Glutamatergic neuron (in vitro differentiated cells): Measurements from ENCODE around the gene LDLRAD3. TPM values are rescaled to one million over a fixed set of nuclear protein-coding genes. Genes with fewer than 3 reads are reported as not detected.
A peak's percentile ranks its signal among the peaks of the same experiment; 100 is the strongest.

Experiments used
- DNase-seq: peaks from one replicate; pipeline ENCODE4 v3.0.0; 2022
- H3K27ac Mint-ChIP-seq: one replicate; pipeline ENCODE4 v1.8.0; 2020; ENCODE audit warnings: mild to moderate bottlenecking, mixed read lengths, inconsistent platforms; ENCODE audit not compliant: unreplicated experiment
- H3K27me3 Mint-ChIP-seq: one replicate; pipeline ENCODE4 v1.8.0; 2020; ENCODE audit warnings: mild to moderate bottlenecking, moderate library complexity, mixed read lengths, inconsistent platforms; ENCODE audit not compliant: unreplicated experiment
- H3K36me3 Mint-ChIP-seq: one replicate; pipeline ENCODE4 v1.8.0; 2020; ENCODE audit warnings: mild to moderate bottlenecking, mixed read lengths, inconsistent platforms; ENCODE audit not compliant: unreplicated experiment
- H3K4me1 Mint-ChIP-seq: one replicate; pipeline ENCODE4 v1.8.0; 2020; ENCODE audit warnings: mild to moderate bottlenecking, low read depth, mixed read lengths, inconsistent platforms; ENCODE audit not compliant: unreplicated experiment
- H3K4me3 Mint-ChIP-seq: one replicate; pipeline ENCODE4 v1.8.0; 2020; ENCODE audit warnings: mild to moderate bottlenecking, mixed read lengths, inconsistent platforms; ENCODE audit not compliant: unreplicated experiment
- H3K9me3 Mint-ChIP-seq: one replicate; pipeline ENCODE4 v1.8.0; 2020; ENCODE audit warnings: mild to moderate bottlenecking, moderate library complexity, mixed read lengths, inconsistent platforms; ENCODE audit not compliant: unreplicated experiment
- total RNA-seq: library from RNA; stranded (reverse); fragmentation: NEBNext Ultra II Directional; extraction: Animal tissue kit (Norgen Biotek cat#: 25700); gene quantifications from one replicate; pipeline ENCODE4 v1.2.1, GENCODE V29; 2021; ENCODE audit not compliant: unreplicated experiment
- TF ChIP-seq, protein P1 (sequence below): fragments of 200-600 bp; sonication (generic); IDR thresholded peaks from one replicate; pipeline ENCODE4 v1.5.0; 2021; ENCODE audit not compliant: partially characterized antibody, unreplicated experiment

The LDLRAD3 gene
- total RNA-seq, 1 donor from 2014 or later, result 59.9 TPM

- peaks cover 8% of the 10 kb centered on the region for H3K9me3 Mint-ChIP-seq
- DNase-seq, result no peak
- H3K27ac Mint-ChIP-seq, result peak overlapping the region; percentile 36
- H3K27me3 Mint-ChIP-seq, result peaks cover 8% of the 10 kb centered on the region
- H3K36me3 Mint-ChIP-seq, result peaks cover 19% of the 10 kb centered on the region
- no peak overlapping the region for H3K4me3 Mint-ChIP-seq
- peaks cover 29% of the 10 kb centered on the region for H3K4me1 Mint-ChIP-seq
- TF ChIP-seq, protein P1, sequence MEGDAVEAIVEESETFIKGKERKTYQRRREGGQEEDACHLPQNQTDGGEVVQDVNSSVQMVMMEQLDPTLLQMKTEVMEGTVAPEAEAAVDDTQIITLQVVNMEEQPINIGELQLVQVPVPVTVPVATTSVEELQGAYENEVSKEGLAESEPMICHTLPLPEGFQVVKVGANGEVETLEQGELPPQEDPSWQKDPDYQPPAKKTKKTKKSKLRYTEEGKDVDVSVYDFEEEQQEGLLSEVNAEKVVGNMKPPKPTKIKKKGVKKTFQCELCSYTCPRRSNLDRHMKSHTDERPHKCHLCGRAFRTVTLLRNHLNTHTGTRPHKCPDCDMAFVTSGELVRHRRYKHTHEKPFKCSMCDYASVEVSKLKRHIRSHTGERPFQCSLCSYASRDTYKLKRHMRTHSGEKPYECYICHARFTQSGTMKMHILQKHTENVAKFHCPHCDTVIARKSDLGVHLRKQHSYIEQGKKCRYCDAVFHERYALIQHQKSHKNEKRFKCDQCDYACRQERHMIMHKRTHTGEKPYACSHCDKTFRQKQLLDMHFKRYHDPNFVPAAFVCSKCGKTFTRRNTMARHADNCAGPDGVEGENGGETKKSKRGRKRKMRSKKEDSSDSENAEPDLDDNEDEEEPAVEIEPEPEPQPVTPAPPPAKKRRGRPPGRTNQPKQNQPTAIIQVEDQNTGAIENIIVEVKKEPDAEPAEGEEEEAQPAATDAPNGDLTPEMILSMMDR, result no peak
These were observed 107.6 kb downstream of the LDLRAD3 start for GRCh38 chr11:36051235-36052144.

DNA sequence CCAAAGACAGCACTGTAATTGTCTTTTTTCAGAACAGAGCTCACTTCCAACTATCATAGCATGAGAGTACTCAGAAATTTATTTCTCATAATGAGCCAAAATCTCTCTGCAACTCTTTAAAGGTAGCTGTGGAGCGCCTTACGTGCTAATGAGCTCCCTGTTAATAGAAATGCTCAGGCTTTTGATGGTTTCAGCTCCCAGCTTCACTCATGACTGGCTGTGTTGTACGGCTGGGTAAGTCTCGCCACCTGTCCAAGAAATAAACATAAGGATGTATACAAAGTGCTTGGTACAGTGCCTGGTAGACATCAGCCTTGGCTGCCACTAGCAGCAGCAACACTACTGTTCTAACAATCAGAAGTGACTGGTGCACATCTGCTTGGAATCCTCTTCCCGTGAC, 109.4 kb downstream of the LDLRAD3 start:
- Mint-ChIP-seq H3K27ac (no peak overlapping the region), H3K9me3 (peaks cover 8% of the 10 kb centered on the region), H3K36me3 (peaks cover 19% of the 10 kb centered on the region), H3K27me3 (peaks cover 8% of the 10 kb centered on the region), H3K4me1 (peaks cover 40% of the 10 kb centered on the region), H3K4me3 (no peak overlapping the region)
- TF ChIP-seq, protein P1, result no peak
- no peak for DNase-seq

- DNase-seq, result no peak
- Mint-ChIP-seq H3K36me3 (peaks cover 19% of the 10 kb centered on the region), H3K4me3 (no peak overlapping the region), H3K27ac (no peak overlapping the region), H3K27me3 (peaks cover 6% of the 10 kb centered on the region), H3K4me1 (peaks cover 35% of the 10 kb centered on the region), H3K9me3 (peaks cover 8% of the 10 kb centered on the region)
- TF ChIP-seq, protein P1, result peak; percentile 12
These were observed 110.0 kb downstream of the LDLRAD3 start for GRCh38 chr11:36053862-36054261.

- Mint-ChIP-seq H3K4me3 (peak overlapping the region; percentile 15), H3K27me3 (peaks cover 6% of the 10 kb centered on the region), H3K36me3 (peaks cover 19% of the 10 kb centered on the region), H3K9me3 (peaks cover 11% of the 10 kb centered on the region), H3K4me1 (peaks cover 32% of the 10 kb centered on the region), H3K27ac (peak overlapping the region; percentile 67)
- no peak for DNase-seq
- TF ChIP-seq, protein P1, result no peak
These were observed 110.8 kb downstream of the LDLRAD3 start for GRCh38 chr11:36054628-36055027.

DNA sequence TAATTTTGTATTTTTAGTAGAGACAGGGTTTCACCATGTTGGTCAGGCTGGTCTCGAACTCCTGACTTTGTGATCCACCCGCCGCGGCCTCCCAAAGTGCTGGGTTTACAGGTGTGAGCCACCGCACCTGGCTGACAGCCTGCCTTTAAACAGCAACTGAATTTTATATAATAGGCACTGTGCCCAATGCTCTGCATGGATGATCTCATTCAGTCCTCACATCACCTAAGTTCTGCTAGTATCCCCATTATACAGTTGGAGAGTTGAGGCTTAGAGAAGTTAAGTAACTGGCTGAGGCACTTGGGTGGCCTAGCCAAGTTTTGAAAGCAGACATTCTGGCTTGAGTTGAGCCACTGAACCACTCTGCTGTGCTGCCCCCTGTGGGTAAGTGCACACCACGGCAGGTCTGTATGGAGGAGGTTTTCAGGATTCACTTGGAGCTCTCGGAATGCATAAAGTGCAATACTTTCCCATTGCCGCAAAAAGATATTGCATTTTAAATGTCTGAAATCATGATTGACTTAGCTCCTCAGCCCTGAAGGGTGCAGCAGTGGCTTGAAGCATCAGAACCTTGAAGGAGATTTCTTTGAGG, 112.4 kb downstream of the LDLRAD3 start:
- Mint-ChIP-seq H3K27me3 (peaks cover 6% of the 10 kb centered on the region), H3K4me3 (no peak overlapping the region), H3K27ac (no peak overlapping the region), H3K4me1 (peaks cover 20% of the 10 kb centered on the region), H3K9me3 (peaks cover 6% of the 10 kb centered on the region), H3K36me3 (peaks cover 13% of the 10 kb centered on the region)
- TF ChIP-seq, protein P1, result peak; percentile 74
- peak; percentile 63 for DNase-seq
